Measurements from ENCODE around the gene MMP17. TPM values are rescaled to one million over a fixed set of nuclear protein-coding genes. Genes with fewer than 3 reads are reported as not detected.
"Not testable (repeated sequence)": the region's sequence is repeated elsewhere in the genome, so short reads cannot be mapped to it uniquely, and the experiment has no call there.

The MMP17 gene
- total and polyA plus RNA-seq, 2 donors (not counting 1 experiment from before 2014, with no cell fraction given): 3.2 to 13.5 TPM

- Histone ChIP-seq H3K9ac (ENCODE audit: insufficient read depth, low read length) (no peak overlapping the region), H3K4me1 (ENCODE audit: control insufficient read depth, extremely low read depth, insufficient read depth, low read length) (no peaks in the 10 kb centered on the region), H3K4me3 (replicated peaks in 1 of 4; ENCODE audit: control extremely low read depth in 1 of 4, insufficient read depth in 1 of 4, low read depth in 3 of 4, low read length in 4 of 4) (no peak overlapping the region), H3K4me2 (ENCODE audit: extremely low read depth, insufficient read depth, low read length) (no peak overlapping the region), H3K27ac (ENCODE audit: insufficient read depth, low read length) (no peak overlapping the region), H3K36me3 (ENCODE audit: control insufficient read depth, insufficient read depth, low read length) (peaks cover 4% of the 10 kb centered on the region), H3K27me3 (ENCODE audit: control insufficient read depth, insufficient read depth, low read length) (no peaks in the 10 kb centered on the region), H3K9me3 (ENCODE audit: control insufficient read depth, insufficient read depth, low read depth, low read length) (no peaks in the 10 kb centered on the region), H2AFZ (ENCODE audit: low read length) (no peak overlapping the region), H4K20me1 (ENCODE audit: control insufficient read depth, extremely low read depth, insufficient read depth, low read length) (no peaks in the 10 kb centered on the region), H3K79me2 (ENCODE audit: control insufficient read depth, insufficient read depth, low read length) (no peaks in the 10 kb centered on the region)
- DNase-seq (ENCODE audit: low read depth in 2 of 2): no peak
- TF ChIP-seq, protein P1, sequence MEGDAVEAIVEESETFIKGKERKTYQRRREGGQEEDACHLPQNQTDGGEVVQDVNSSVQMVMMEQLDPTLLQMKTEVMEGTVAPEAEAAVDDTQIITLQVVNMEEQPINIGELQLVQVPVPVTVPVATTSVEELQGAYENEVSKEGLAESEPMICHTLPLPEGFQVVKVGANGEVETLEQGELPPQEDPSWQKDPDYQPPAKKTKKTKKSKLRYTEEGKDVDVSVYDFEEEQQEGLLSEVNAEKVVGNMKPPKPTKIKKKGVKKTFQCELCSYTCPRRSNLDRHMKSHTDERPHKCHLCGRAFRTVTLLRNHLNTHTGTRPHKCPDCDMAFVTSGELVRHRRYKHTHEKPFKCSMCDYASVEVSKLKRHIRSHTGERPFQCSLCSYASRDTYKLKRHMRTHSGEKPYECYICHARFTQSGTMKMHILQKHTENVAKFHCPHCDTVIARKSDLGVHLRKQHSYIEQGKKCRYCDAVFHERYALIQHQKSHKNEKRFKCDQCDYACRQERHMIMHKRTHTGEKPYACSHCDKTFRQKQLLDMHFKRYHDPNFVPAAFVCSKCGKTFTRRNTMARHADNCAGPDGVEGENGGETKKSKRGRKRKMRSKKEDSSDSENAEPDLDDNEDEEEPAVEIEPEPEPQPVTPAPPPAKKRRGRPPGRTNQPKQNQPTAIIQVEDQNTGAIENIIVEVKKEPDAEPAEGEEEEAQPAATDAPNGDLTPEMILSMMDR (conservative IDR thresholded peaks at IDR 0.05 in 1 of 2, IDR thresholded peaks at IDR 0.05 in 1 of 2; ENCODE audit: low read depth in 1 of 2, low read length in 2 of 2): no peak
- TF ChIP-seq EZH2 (IDR thresholded peaks at IDR 0.05; ENCODE audit: low read length, missing control alignments): no peak
These were observed 21.5 kb upstream of the MMP17 start for GRCh38 chr12:131806674-131807073.

DNA sequence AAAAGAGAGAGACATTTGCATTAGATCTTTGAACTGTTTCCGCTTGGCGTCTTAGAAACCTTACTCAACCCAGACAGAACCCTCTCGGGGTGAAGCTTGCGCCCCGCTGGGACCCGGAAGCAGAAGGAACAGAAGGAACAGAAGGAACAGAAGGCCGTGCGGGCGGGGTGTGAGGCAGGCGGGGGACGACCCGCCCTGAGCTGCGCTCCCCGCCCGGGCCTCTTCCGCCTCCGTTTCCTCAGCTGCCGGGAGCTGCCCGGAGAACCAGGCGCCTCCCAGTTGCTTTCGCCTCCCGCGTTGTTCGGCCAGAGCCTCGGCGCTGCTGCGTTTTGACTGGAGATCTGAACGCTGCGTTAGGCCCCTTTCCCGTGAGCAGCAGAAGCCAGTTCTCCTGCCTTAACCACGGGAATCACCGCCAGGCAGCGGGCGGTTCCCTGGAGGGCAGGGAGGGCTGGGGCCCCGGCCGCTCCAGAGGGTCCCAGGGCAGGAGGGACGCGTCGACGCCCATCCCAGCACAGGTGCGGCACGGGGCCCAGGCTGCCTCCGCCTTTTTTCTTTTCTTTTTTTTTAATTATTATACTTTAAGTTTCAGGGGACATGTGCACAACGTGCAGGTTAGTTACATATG lies 19.3 kb upstream of the MMP17 start:
- H2AFZ ChIP-seq (ENCODE audit: low read length): no peak overlapping the region
- peak overlapping the region; percentile 16 for H3K9ac ChIP-seq (ENCODE audit: insufficient read depth, low read length)
- peak overlapping the region in 1 of 4 experiments; percentile 40 for H3K4me3 ChIP-seq (replicated peaks in 1 of 4; ENCODE audit: control extremely low read depth in 1 of 4, insufficient read depth in 1 of 4, low read depth in 3 of 4, low read length in 4 of 4)

GRCh38 chr12:131809476-131810254 lies 18.5 kb upstream of the MMP17 start:
- not testable (repeated sequence) for H3K27me3 ChIP-seq (ENCODE audit: control insufficient read depth, insufficient read depth, low read length); H3K9me3 ChIP-seq (ENCODE audit: control insufficient read depth, insufficient read depth, low read depth, low read length); H4K20me1 ChIP-seq (ENCODE audit: control insufficient read depth, extremely low read depth, insufficient read depth, low read length); H3K4me1 ChIP-seq (ENCODE audit: control insufficient read depth, extremely low read depth, insufficient read depth, low read length); H3K4me3 ChIP-seq (replicated peaks in 1 of 4; ENCODE audit: control extremely low read depth in 1 of 4, insufficient read depth in 1 of 4, low read depth in 3 of 4, low read length in 4 of 4); H3K9ac ChIP-seq (ENCODE audit: insufficient read depth, low read length); H3K36me3 ChIP-seq (ENCODE audit: control insufficient read depth, insufficient read depth, low read length); H3K4me2 ChIP-seq (ENCODE audit: extremely low read depth, insufficient read depth, low read length); H3K27ac ChIP-seq (ENCODE audit: insufficient read depth, low read length); H2AFZ ChIP-seq (ENCODE audit: low read length); H3K79me2 ChIP-seq (ENCODE audit: control insufficient read depth, insufficient read depth, low read length); DNase-seq (ENCODE audit: low read depth in 2 of 2)

More for the DNA sequence above, 19.3 kb upstream of the MMP17 start:
- Histone ChIP-seq H4K20me1 (ENCODE audit: control insufficient read depth, extremely low read depth, insufficient read depth, low read length) (no peaks in the 10 kb centered on the region), H3K27me3 (ENCODE audit: control insufficient read depth, insufficient read depth, low read length) (no peaks in the 10 kb centered on the region), H3K36me3 (ENCODE audit: control insufficient read depth, insufficient read depth, low read length) (no peaks in the 10 kb centered on the region), H3K4me2 (ENCODE audit: extremely low read depth, insufficient read depth, low read length) (no peak overlapping the region), H3K79me2 (ENCODE audit: control insufficient read depth, insufficient read depth, low read length) (no peaks in the 10 kb centered on the region), H3K4me1 (ENCODE audit: control insufficient read depth, extremely low read depth, insufficient read depth, low read length) (no peaks in the 10 kb centered on the region), H3K9me3 (ENCODE audit: control insufficient read depth, insufficient read depth, low read depth, low read length) (no peaks in the 10 kb centered on the region), H3K27ac (ENCODE audit: insufficient read depth, low read length) (no peak overlapping the region)
- TF ChIP-seq, protein P1 (conservative IDR thresholded peaks at IDR 0.05 in 1 of 2, IDR thresholded peaks at IDR 0.05 in 1 of 2; ENCODE audit: low read depth in 1 of 2, low read length in 2 of 2): no peak
- no peak for TF ChIP-seq EZH2 (IDR thresholded peaks at IDR 0.05; ENCODE audit: low read length, missing control alignments)
- DNase-seq (ENCODE audit: low read depth in 2 of 2): peak in 1 of 2 donors; percentile 21

Data from fibroblast of lung (primary cell).